Astrocyte (in vitro differentiated cells and primary cell): Measurements from ENCODE around the gene ASAP2. TPM values are rescaled to one million over a fixed set of nuclear protein-coding genes. Genes with fewer than 3 reads are reported as not detected.
"Not testable (repeated sequence)": the region's sequence is repeated elsewhere in the genome, so short reads cannot be mapped to it uniquely, and the experiment has no call there.

Experiments used
- DNase-seq: peaks from one replicate; pipeline ENCODE4 v3.0.0-alpha.2; 2010; ENCODE audit warnings: low read depth
- FAIRE-seq: peaks from 2 replicates; lab custom pipeline; 2011; peaks lifted over from hg19 to GRCh38; lab: Jason Lieb, UNC
- H2AFZ ChIP-seq: 2 replicates; pipeline ENCODE4 v1.6.0; 2012; ENCODE audit warnings: low read depth, low read length, inconsistent platforms
- H3K27ac ChIP-seq: 2 replicates; pipeline ENCODE4 v1.5.1; 2011; ENCODE audit warnings: low read depth, low read length, inconsistent platforms
- H3K27me3 ChIP-seq: 2 replicates; pipeline ENCODE4 v1.6.0; 2011; ENCODE audit warnings: low read length, inconsistent platforms; ENCODE audit not compliant: insufficient read depth
- H3K36me3 ChIP-seq: 2 replicates; pipeline ENCODE4 v1.5.1; 2011; ENCODE audit warnings: low read length, inconsistent platforms; ENCODE audit not compliant: insufficient read depth
- H3K4me1 ChIP-seq: 2 replicates; pipeline ENCODE4 v1.5.1; 2011; ENCODE audit warnings: low read length, inconsistent platforms; ENCODE audit not compliant: insufficient read depth
- H3K4me2 ChIP-seq: 2 replicates; pipeline ENCODE4 v1.6.0; 2012; ENCODE audit warnings: low read length, inconsistent platforms
- H3K4me3 ChIP-seq: 2 replicates; pipeline ENCODE4 v1.5.1; 2011; ENCODE audit warnings: low read depth, mild to moderate bottlenecking, low read length, inconsistent platforms; ENCODE audit not compliant: insufficient read depth
- H3K79me2 ChIP-seq: 2 replicates; pipeline ENCODE4 v1.6.0; 2012; ENCODE audit warnings: mild to moderate bottlenecking, low read length, inconsistent platforms; ENCODE audit not compliant: insufficient read depth
- H3K9ac ChIP-seq: 2 replicates; pipeline ENCODE4 v1.6.0; 2012; ENCODE audit warnings: mild to moderate bottlenecking, low read length, inconsistent platforms
- H3K9me3 ChIP-seq: 2 replicates; pipeline ENCODE4 v1.5.1; 2012; ENCODE audit warnings: low read depth, mild to moderate bottlenecking, low read length, inconsistent platforms; ENCODE audit not compliant: insufficient read depth
- H4K20me1 ChIP-seq: 2 replicates; pipeline ENCODE4 v1.6.0; 2012; ENCODE audit warnings: low read length, inconsistent platforms; ENCODE audit not compliant: insufficient read depth
- H3K27ac Mint-ChIP-seq: one replicate; pipeline ENCODE4 v1.8.0; 2021; ENCODE audit warnings: mild to moderate bottlenecking, mixed read lengths; ENCODE audit not compliant: unreplicated experiment
- H3K27me3 Mint-ChIP-seq: one replicate; pipeline ENCODE4 v1.8.0; 2021; ENCODE audit warnings: low read depth, mixed read lengths; ENCODE audit not compliant: unreplicated experiment
- H3K36me3 Mint-ChIP-seq: one replicate; pipeline ENCODE4 v1.8.0; 2021; ENCODE audit warnings: low read depth, mixed read lengths; ENCODE audit not compliant: unreplicated experiment
- H3K4me1 Mint-ChIP-seq: one replicate; pipeline ENCODE4 v1.8.0; 2021; ENCODE audit warnings: low read depth, mixed read lengths; ENCODE audit not compliant: unreplicated experiment
- H3K4me3 Mint-ChIP-seq: one replicate; pipeline ENCODE4 v1.8.0; 2021; ENCODE audit warnings: mild to moderate bottlenecking, moderate library complexity, mixed read lengths; ENCODE audit not compliant: unreplicated experiment
- H3K9me3 Mint-ChIP-seq: one replicate; pipeline ENCODE4 v1.8.0; 2021; ENCODE audit warnings: mild to moderate bottlenecking, mixed read lengths; ENCODE audit not compliant: unreplicated experiment
- CTCF ChIP-seq: IDR thresholded peaks from 2 replicates; pipeline ENCODE4 v1.5.1; 2011; ENCODE audit warnings: low read depth, mild to moderate bottlenecking, inconsistent platforms, low read length, moderate library complexity; ENCODE audit not compliant: insufficient read depth
- EZH2 ChIP-seq: IDR thresholded peaks from 2 replicates; pipeline ENCODE4 v1.6.1; 2012; ENCODE audit warnings: mild to moderate bottlenecking, low read length, inconsistent platforms; ENCODE audit not compliant: insufficient read depth
- total RNA-seq: library from RNA; stranded (reverse); gene quantifications from 2 replicates; pipeline ENCODE4 v1.2.1, GENCODE V29; 2021

ASAP2 gene
- total RNA-seq, 1 donor from 2014 or later: 62.6 TPM

- H3K4me3 Mint-ChIP-seq: peak overlapping the region; percentile 34
- FAIRE-seq (no peak), DNase-seq (peak; percentile 82)
- Histone ChIP-seq H3K4me3 (no peak overlapping the region), H4K20me1 (peaks cover 65% of the 10 kb centered on the region), H3K79me2 (peaks cover 94% of the 10 kb centered on the region), H3K9ac (no peak overlapping the region), H3K4me1 (peaks cover 25% of the 10 kb centered on the region), H3K9me3 (no peaks in the 10 kb centered on the region), H3K36me3 (no peaks in the 10 kb centered on the region), H2AFZ (no peak overlapping the region), H3K4me2 (no peak overlapping the region), H3K27ac (no peak overlapping the region), H3K27me3 (no peaks in the 10 kb centered on the region)
- peaks cover 3% of the 10 kb centered on the region for H3K36me3 Mint-ChIP-seq
- TF ChIP-seq EZH2 (no peak), CTCF (no peak)
- H3K4me1 Mint-ChIP-seq: peaks cover 45% of the 10 kb centered on the region
- H3K27me3 Mint-ChIP-seq: no peaks in the 10 kb centered on the region
- H3K9me3 Mint-ChIP-seq: no peaks in the 10 kb centered on the region
- peak overlapping the region; percentile 41 for H3K27ac Mint-ChIP-seq
Observed at GRCh38 chr2:9266711-9267110, 60.1 kb downstream of the ASAP2 start.

GRCh38 chr2:9267286-9267685 lies 60.7 kb downstream of the ASAP2 start:
- not testable (repeated sequence) for DNase-seq, H3K36me3 Mint-ChIP-seq, H3K27me3 ChIP-seq, H3K27ac Mint-ChIP-seq, H3K4me3 Mint-ChIP-seq, H3K4me2 ChIP-seq, H3K9me3 Mint-ChIP-seq, H3K9me3 ChIP-seq, H3K9ac ChIP-seq, H3K27ac ChIP-seq, H3K4me3 ChIP-seq, H2AFZ ChIP-seq, H3K27me3 Mint-ChIP-seq, H3K36me3 ChIP-seq, FAIRE-seq
- Histone ChIP-seq H3K4me1 (peaks cover 25% of the 10 kb centered on the region), H3K79me2 (peaks cover 94% of the 10 kb centered on the region), H4K20me1 (peaks cover 65% of the 10 kb centered on the region)
- H3K4me1 Mint-ChIP-seq: peaks cover 41% of the 10 kb centered on the region

GRCh38 chr2:9268301-9269080 lies 61.9 kb downstream of the ASAP2 start:
- Mint-ChIP-seq H3K4me1 (peaks cover 29% of the 10 kb centered on the region), H3K9me3 (peaks cover 2% of the 10 kb centered on the region), H3K27me3 (no peaks in the 10 kb centered on the region), H3K4me3 (no peak overlapping the region), H3K27ac (peak overlapping the region; percentile 30), H3K36me3 (peaks cover 8% of the 10 kb centered on the region)
- Histone ChIP-seq H3K27ac (no peak overlapping the region), H3K79me2 (peaks cover 94% of the 10 kb centered on the region), H3K4me1 (peaks cover 15% of the 10 kb centered on the region), H4K20me1 (peaks cover 53% of the 10 kb centered on the region), H2AFZ (no peak overlapping the region), H3K4me2 (no peak overlapping the region), H3K4me3 (no peak overlapping the region), H3K36me3 (no peaks in the 10 kb centered on the region), H3K9ac (no peak overlapping the region), H3K9me3 (no peaks in the 10 kb centered on the region), H3K27me3 (no peaks in the 10 kb centered on the region)
- FAIRE-seq: no peak
- no peak for DNase-seq
- no peak for TF ChIP-seq EZH2
- no peak for TF ChIP-seq CTCF
